GM21717 (cell line): ENCODE measurements around the gene TIMP2.
"Not testable (repeated sequence)": the region's sequence is repeated elsewhere in the genome, so short reads cannot be mapped to it uniquely, and the experiment has no call there.

Source experiments
- ATAC-seq: cut with Tn5 transposase; IDR thresholded peaks from one replicate; pipeline ENCODE4 v1.9.1; 2021; ENCODE audit warnings: mild to moderate bottlenecking, moderate library complexity; ENCODE audit not compliant: unreplicated experiment

Gene TIMP2

GRCh38 chr17:78925234-78925633, at the start of gene TIMP2:
TSS of gene TIMP2 (minus strand) at chr17:78925387. CDS start at chr17:78925088, 299 bp downstream.
- no peak for ATAC-seq

GRCh38 chr17:78973792-78974520, 48.8 kb upstream of the TIMP2 start:
- ATAC-seq: no peak

GRCh38 chr17:78973196-78973595, 48.0 kb upstream of the TIMP2 start:
- no peak for ATAC-seq

GRCh38 chr17:78972507-78973105, 47.4 kb upstream of the TIMP2 start:
- ATAC-seq: no peak

- no peak for ATAC-seq
These were observed 46.7 kb upstream of the TIMP2 start for GRCh38 chr17:78971756-78972506.

GRCh38 chr17:78970834-78971755, 45.9 kb upstream of the TIMP2 start:
- ATAC-seq: no peak

- ATAC-seq: no peak
These were observed 44.7 kb upstream of the TIMP2 start for GRCh38 chr17:78969865-78970264.

GRCh38 chr17:78967782-78968362, 42.7 kb upstream of the TIMP2 start:
- ATAC-seq: no peak

- no peak for ATAC-seq
These were observed 41.9 kb upstream of the TIMP2 start for GRCh38 chr17:78966910-78967600.

GRCh38 chr17:78966123-78966813, 41.1 kb upstream of the TIMP2 start:
- no peak for ATAC-seq

- no peak for ATAC-seq
These were observed 40.3 kb upstream of the TIMP2 start for GRCh38 chr17:78965491-78965924.

GRCh38 chr17:78963378-78963777, 38.2 kb upstream of the TIMP2 start:
- no peak for ATAC-seq

GRCh38 chr17:78962984-78963348, 37.8 kb upstream of the TIMP2 start:
- not testable (repeated sequence) for ATAC-seq

GRCh38 chr17:78962345-78962983, 37.3 kb upstream of the TIMP2 start:
- ATAC-seq: no peak

- ATAC-seq: no peak
These were observed 36.4 kb upstream of the TIMP2 start for GRCh38 chr17:78961571-78961970.

- ATAC-seq: no peak
These were observed 35.7 kb upstream of the TIMP2 start for GRCh38 chr17:78960928-78961327.

- no peak for ATAC-seq
These were observed 34.6 kb upstream of the TIMP2 start for GRCh38 chr17:78959803-78960202.

- no peak for ATAC-seq
These were observed 33.5 kb upstream of the TIMP2 start for GRCh38 chr17:78958641-78959127.

GRCh38 chr17:78957128-78957527, 31.9 kb upstream of the TIMP2 start:
- ATAC-seq: no peak
